C4-2B (cell line): ENCODE data around the gene ARHGEF4.

Experiments
- H3K27ac ChIP-seq: fragments of 450-650 bp; 2 replicates; pipeline ENCODE4 v1.5.1; 2017
- CTCF ChIP-seq: fragments of 450-650 bp; conservative IDR thresholded peaks from 2 replicates; pipeline ENCODE4 v1.5.1; 2017; ENCODE audit warnings: mild to moderate bottlenecking
- ZFX ChIP-seq: fragments of 450-650 bp; IDR thresholded peaks from 2 replicates; pipeline ENCODE4 v1.6.1; 2017

The ARHGEF4 gene

GRCh38 chr2:130882111-130882690 is 45.5 kb downstream of the ARHGEF4 start:
- TF ChIP-seq CTCF (no peak), ZFX (no peak)

GRCh38 chr2:130882991-130883390 is 46.3 kb downstream of the ARHGEF4 start:
- TF ChIP-seq ZFX (no peak), CTCF (no peak)
- H3K27ac ChIP-seq: no peak overlapping the region

More at GRCh38 chr2:130882111-130882690, 45.5 kb downstream of the ARHGEF4 start:
- H3K27ac ChIP-seq: no peak overlapping the region

GRCh38 chr2:130883496-130883895 is 46.8 kb downstream of the ARHGEF4 start:
- no peak overlapping the region for H3K27ac ChIP-seq
- TF ChIP-seq ZFX (no peak), CTCF (no peak)

- no peak overlapping the region for H3K27ac ChIP-seq
- no peak for TF ChIP-seq ZFX
- no peak for TF ChIP-seq CTCF
Measured at GRCh38 chr2:130884013-130884412, 47.3 kb downstream of the ARHGEF4 start.

GRCh38 chr2:130884503-130884902 is 47.8 kb downstream of the ARHGEF4 start:
- H3K27ac ChIP-seq: no peak overlapping the region
- TF ChIP-seq CTCF: no peak
- TF ChIP-seq ZFX: no peak

GRCh38 chr2:130887643-130888042 is 50.9 kb downstream of the ARHGEF4 start:
- no peak for TF ChIP-seq CTCF
- TF ChIP-seq ZFX: no peak
- no peak overlapping the region for H3K27ac ChIP-seq

- TF ChIP-seq CTCF (no peak), ZFX (no peak)
- H3K27ac ChIP-seq: no peak overlapping the region
Measured at GRCh38 chr2:130890941-130891669, 54.4 kb downstream of the ARHGEF4 start.
